Esophagus (tissue), 2 donors: ENCODE results near the gene SSBP4. TPM values are rescaled to one million over a fixed set of nuclear protein-coding genes. Genes with fewer than 3 reads are reported as not detected.

Experiments used
- H3K27ac ChIP-seq, 2 donors: one replicate each; pipeline ENCODE4 v1.5.1; 2013; ENCODE audit warnings: low read depth in 2 of 2, mild to moderate bottlenecking in 2 of 2, inconsistent platforms in 1 of 2, low read length in 1 of 2, moderate library complexity in 1 of 2
- H3K27me3 ChIP-seq, 2 donors: one replicate each; pipeline ENCODE4 v1.6.1; 2013; ENCODE audit warnings: low read length in 2 of 2, control low read depth in 1 of 2, mild to moderate bottlenecking in 1 of 2; ENCODE audit not compliant: insufficient read depth in 2 of 2, control insufficient read depth in 1 of 2
- H3K36me3 ChIP-seq, 2 donors: one replicate each; pipeline ENCODE4 v1.6.1; 2013; ENCODE audit warnings: low read length in 1 of 2; ENCODE audit not compliant: control insufficient read depth in 2 of 2, insufficient read depth in 2 of 2
- H3K4me1 ChIP-seq, 2 donors: one replicate each; pipeline ENCODE4 v1.6.1; 2013; ENCODE audit warnings: low read length in 1 of 2; ENCODE audit not compliant: control insufficient read depth in 2 of 2, insufficient read depth in 2 of 2
- H3K4me3 ChIP-seq, 2 donors: one replicate each; pipeline ENCODE4 v1.5.1; 2013; ENCODE audit warnings: low read length in 2 of 2, mild to moderate bottlenecking in 2 of 2, low read depth in 1 of 2, moderate library complexity in 1 of 2
- H3K9me3 ChIP-seq, 2 donors: one replicate each; pipeline ENCODE4 v1.6.1; 2013; ENCODE audit warnings: mild to moderate bottlenecking in 2 of 2, low read depth in 1 of 2, low read length in 1 of 2, moderate library complexity in 1 of 2; ENCODE audit not compliant: control insufficient read depth in 2 of 2, insufficient read depth in 1 of 2
- WGBS, 2 donors: extraction: QIAGEN DNeasy Blood & Tissue Kit; methylation state at CpG; one replicate each; pipeline ENCODE4 v1.1.7; 2013; 5-methylcytosine and 5-hydroxymethylcytosine counted together
- polyA plus RNA-seq, 2 donors: library from polyadenylated mRNA; stranded (reverse); fragments of 200-250 nt; gene quantifications; one replicate each; pipeline ENCODE4 v1.2.3, GENCODE V29; 2013
- donor health status: healthy with polysubstance abuse.
- donor health status: Bipolar disorder and iron deficiency.

Gene SSBP4
- polyA plus RNA-seq, 2 donors: 25.4 to 25.9 TPM

GRCh38 chr19:18385675-18386542 lies 33.3 kb upstream of the SSBP4 start, which contains the start of gene GDF15:
Gene GDF15 (plus strand): TSS chr19:18386158. CDS start chr19:18386190, 32 bp downstream.
- H3K4me3 ChIP-seq: no peak within 1 kb of the TSS
- peaks cover 0 to 6% of the 10 kb centered on the region in 2 donors for H3K4me1 ChIP-seq
- no peak within 1 kb of the TSS for H3K27ac ChIP-seq
- no peaks in the 10 kb centered on the region for H3K27me3 ChIP-seq
- WGBS, 2 donors: 24 to 37% methylated on average over 33 of the region's 33 CpGs
- H3K36me3 ChIP-seq: no peaks in the 10 kb centered on the region
- peaks cover 0 to 2% of the 10 kb centered on the region in 2 donors for H3K9me3 ChIP-seq

GRCh38 chr19:18386543-18387271 lies 32.5 kb upstream of the SSBP4 start:
- Histone ChIP-seq H3K4me3 (no peak overlapping the region), H3K36me3 (no peaks in the 10 kb centered on the region), H3K27me3 (no peaks in the 10 kb centered on the region), H3K4me1 (peaks cover 0 to 6% of the 10 kb centered on the region in 2 donors), H3K9me3 (peaks cover 0 to 2% of the 10 kb centered on the region in 2 donors), H3K27ac (no peak overlapping the region)
- 54 to 69% methylated on average over 14 of the region's 14 CpGs for WGBS, 2 donors

- Histone ChIP-seq H3K4me1 (no peaks in the 10 kb centered on the region), H3K4me3 (peak overlapping the region; percentile 9 to 19), H3K9me3 (peaks cover 0 to 2% of the 10 kb centered on the region in 2 donors), H3K27ac (peak overlapping the region in 1 of 2 donors; percentile 34), H3K36me3 (no peaks in the 10 kb centered on the region), H3K27me3 (no peaks in the 10 kb centered on the region)
- WGBS, 2 donors: 6 to 10% methylated on average over 86 of the region's 86 CpGs
Observed at GRCh38 chr19:18388100-18388959, 30.9 kb upstream of the SSBP4 start.

- Histone ChIP-seq H3K27me3 (no peaks in the 10 kb centered on the region), H3K4me3 (peak overlapping the region in 1 of 2 donors; percentile 9), H3K9me3 (peaks cover 0 to 2% of the 10 kb centered on the region in 2 donors), H3K36me3 (no peaks in the 10 kb centered on the region), H3K27ac (peak overlapping the region in 1 of 2 donors; percentile 26), H3K4me1 (no peaks in the 10 kb centered on the region)
- 79 to 88% methylated on average over 13 of the region's 13 CpGs for WGBS, 2 donors
Observed at GRCh38 chr19:18388960-18389725, 30.1 kb upstream of the SSBP4 start.

- peaks cover 0 to 2% of the 10 kb centered on the region in 2 donors for H3K9me3 ChIP-seq
- no peak overlapping the region for H3K4me3 ChIP-seq
- H3K27ac ChIP-seq: no peak overlapping the region
- no peaks in the 10 kb centered on the region for H3K4me1 ChIP-seq
- no peaks in the 10 kb centered on the region for H3K27me3 ChIP-seq
- H3K36me3 ChIP-seq: no peaks in the 10 kb centered on the region
Observed at GRCh38 chr19:18389726-18390064, 29.5 kb upstream of the SSBP4 start.

DNA sequence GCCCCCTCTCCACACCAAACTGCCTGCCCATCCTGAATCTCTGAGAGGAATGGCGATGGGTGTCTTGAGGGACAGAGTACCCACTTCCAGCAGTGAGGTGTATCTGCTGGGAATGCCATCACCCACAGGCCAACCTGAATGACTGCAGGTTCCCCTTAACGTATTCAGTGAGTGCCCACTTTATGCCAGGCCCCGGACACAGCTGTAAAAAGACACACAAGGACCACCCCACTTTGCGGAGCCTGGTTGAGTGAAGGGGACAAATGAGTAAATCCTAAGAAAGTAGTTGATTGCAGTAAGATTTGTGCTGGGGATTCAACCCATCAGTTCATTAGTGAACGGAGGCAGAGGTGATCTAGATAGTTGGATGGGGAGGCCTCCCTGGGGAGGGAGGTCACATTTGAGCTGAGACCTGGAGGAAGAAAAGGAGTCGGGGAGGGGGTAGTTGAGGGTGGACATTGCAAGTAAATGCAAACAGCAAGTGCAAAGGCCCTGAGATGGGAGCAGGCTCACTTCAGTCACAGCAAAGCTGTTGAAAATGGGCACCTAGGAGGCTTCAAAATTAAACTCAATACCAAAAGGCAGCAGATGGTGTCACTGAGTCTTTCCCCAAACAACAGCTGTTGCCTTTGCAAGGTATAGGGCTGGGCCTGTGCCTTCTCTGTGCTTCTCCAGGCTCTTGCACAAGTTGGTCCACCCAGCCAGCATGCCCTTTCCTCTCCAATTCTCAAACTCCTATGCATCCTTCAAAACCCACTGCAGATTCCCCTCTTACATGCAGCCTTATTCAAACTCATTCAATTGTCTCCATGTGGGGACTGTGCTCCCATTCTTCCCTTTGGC lies 28.9 kb upstream of the SSBP4 start:
- no peaks in the 10 kb centered on the region for H3K4me1 ChIP-seq
- H3K27ac ChIP-seq: no peak overlapping the region
- H3K4me3 ChIP-seq: no peak overlapping the region
- H3K9me3 ChIP-seq: peaks cover 0 to 2% of the 10 kb centered on the region in 2 donors
- WGBS, 2 donors: 86 to 95% methylated on average over 6 of the region's 6 CpGs
- no peaks in the 10 kb centered on the region for H3K36me3 ChIP-seq
- H3K27me3 ChIP-seq: no peaks in the 10 kb centered on the region

DNA sequence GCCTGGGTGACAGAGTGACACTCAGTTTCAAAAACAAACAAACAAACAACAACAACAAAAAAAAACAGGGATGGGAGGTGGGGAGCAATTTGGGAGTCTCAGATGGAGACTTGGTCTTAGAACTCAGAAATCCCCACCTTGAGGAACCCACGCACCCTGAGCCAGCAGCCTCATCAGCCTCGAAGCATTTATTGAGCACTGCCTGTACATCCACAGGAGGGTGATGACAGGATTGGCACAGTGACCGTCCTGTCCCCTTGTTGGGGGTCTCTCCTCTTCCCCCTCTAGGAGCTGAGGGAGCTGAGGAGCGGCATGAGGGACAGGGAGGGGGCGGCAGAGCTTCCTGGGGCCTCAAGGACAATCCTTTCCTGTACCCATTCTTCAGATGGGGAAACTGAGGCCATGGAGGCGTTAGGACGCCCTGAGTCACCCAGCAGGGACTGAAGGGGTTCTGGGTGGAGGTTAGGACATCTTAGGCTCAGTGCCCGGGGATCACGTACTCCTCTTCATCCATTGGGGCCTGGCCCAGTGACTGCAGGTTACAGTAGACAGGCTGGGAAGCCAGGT lies 27.6 kb upstream of the SSBP4 start:
- Histone ChIP-seq H3K9me3 (peaks cover 0 to 2% of the 10 kb centered on the region in 2 donors), H3K27ac (no peak overlapping the region), H3K4me1 (peaks cover 0 to 4% of the 10 kb centered on the region in 2 donors), H3K36me3 (no peaks in the 10 kb centered on the region), H3K4me3 (no peak overlapping the region), H3K27me3 (no peaks in the 10 kb centered on the region)
- WGBS, 2 donors: 71 to 81% methylated on average over 9 of the region's 9 CpGs

DNA sequence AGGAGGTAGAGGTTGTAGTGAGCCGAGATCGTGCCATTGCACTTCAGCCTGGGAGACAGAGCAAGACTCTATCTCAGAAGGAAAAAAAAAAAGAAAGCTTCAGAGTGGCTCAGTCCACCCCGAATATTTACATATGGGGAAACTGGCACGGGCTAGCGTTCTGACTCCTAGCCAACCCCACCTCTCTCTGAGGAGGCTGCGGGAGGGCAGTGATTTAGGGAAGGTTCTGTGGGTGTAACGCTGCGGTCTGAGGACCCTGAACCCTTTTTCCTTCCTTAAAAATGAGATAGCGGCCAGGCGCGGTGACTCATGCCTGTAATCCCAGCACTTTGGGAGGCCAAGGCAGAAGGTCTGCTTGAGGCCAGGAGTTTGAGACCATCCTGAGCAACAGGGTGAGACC lies 26.8 kb upstream of the SSBP4 start:
- H3K4me1 ChIP-seq: peaks cover 0 to 7% of the 10 kb centered on the region in 2 donors
- WGBS, 2 donors: 46 to 47% methylated on average over 11 of the region's 11 CpGs
- no peaks in the 10 kb centered on the region for H3K27me3 ChIP-seq
- no peak overlapping the region for H3K27ac ChIP-seq
- peaks cover 0 to 2% of the 10 kb centered on the region in 2 donors for H3K9me3 ChIP-seq
- no peaks in the 10 kb centered on the region for H3K36me3 ChIP-seq
- H3K4me3 ChIP-seq: no peak overlapping the region
